Measurements from ENCODE around the gene TUBGCP2. TPM values are rescaled to one million over a fixed set of nuclear protein-coding genes. Genes with fewer than 3 reads are reported as not detected.

Gene TUBGCP2
- total RNA-seq, 1 donor from 2014 or later: 58.6 TPM

- Mint-ChIP-seq H3K27ac (no peak overlapping the region), H3K9me3 (no peaks in the 10 kb centered on the region), H3K4me3 (no peak overlapping the region), H3K4me1 (ENCODE audit: unreplicated experiment) (no peaks in the 10 kb centered on the region), H3K27me3 (peaks cover 4% of the 10 kb centered on the region), H3K36me3 (no peaks in the 10 kb centered on the region)
- no peak for TF ChIP-seq CTCF (conservative IDR thresholded peaks at IDR 0.05)
- no peak for DNase-seq (ENCODE audit: extremely low spot score, unreplicated experiment)
Measured at GRCh38 chr10:133350950-133351329, 42.3 kb upstream of the TUBGCP2 start.

DNA sequence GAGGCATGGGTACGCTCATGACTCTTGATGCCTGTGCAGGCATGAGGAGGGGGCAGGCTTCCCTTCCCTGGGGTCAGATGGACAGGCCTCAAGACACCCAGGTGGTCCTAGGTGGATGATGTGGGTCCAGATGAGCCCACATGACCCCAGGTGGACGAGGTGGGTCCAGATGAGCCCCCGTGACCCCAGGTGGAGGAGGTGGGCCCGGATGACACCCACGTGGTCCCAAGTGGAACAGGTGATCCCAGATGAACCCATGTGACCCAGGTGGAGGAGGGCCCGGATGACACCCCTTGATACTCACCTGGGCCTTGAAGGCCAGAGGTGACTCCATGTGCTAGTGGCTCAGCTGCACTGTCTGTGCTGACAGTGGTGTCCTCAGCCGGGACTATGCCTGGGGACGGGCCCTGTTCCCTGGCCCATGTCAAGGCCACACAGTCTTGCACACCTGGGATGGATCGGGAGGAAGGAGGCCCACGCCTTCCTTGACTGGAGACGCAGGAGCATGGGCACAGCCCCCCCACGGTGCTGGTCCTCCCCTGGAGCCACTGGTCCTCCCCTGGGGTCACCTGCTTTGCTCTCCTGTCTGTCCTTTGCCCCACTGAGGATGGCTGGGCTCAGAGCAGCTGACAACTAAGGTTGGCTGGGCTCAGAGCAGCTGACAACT, 41.7 kb upstream of the TUBGCP2 start:
- no peaks in the 10 kb centered on the region for H3K9me3 Mint-ChIP-seq
- no peak for DNase-seq (ENCODE audit: extremely low spot score, unreplicated experiment)

DNA sequence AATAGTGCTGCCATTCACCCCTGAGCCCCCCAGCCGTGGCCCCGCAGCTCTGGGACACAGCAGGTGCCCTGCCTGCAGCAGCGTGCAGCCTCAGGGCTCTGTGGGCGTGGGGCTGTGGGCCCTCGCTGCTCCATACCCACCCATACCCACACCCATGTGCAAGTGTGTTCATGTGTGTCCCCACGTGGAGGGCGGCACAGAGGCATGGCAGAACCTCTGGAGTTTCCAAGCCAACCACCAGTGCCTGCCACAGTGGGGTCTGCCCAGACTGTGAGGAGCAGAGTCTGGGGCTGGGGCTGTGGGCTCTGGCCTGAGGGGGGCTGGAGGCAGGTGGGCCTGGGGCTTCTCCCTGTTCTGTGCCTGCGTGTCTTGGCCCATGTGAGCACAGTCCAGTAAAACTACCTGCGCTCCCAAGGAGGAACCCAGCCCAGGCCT, 40.9 kb upstream of the TUBGCP2 start:
- peaks cover 9% of the 10 kb centered on the region for H3K27me3 Mint-ChIP-seq
- no peak for DNase-seq (ENCODE audit: extremely low spot score, unreplicated experiment)
- no peak for TF ChIP-seq CTCF (conservative IDR thresholded peaks at IDR 0.05)
- no peaks in the 10 kb centered on the region for H3K4me1 Mint-ChIP-seq (ENCODE audit: unreplicated experiment)
- H3K9me3 Mint-ChIP-seq: no peaks in the 10 kb centered on the region
- H3K27ac Mint-ChIP-seq: no peak overlapping the region
- no peaks in the 10 kb centered on the region for H3K36me3 Mint-ChIP-seq
- no peak overlapping the region for H3K4me3 Mint-ChIP-seq

More for the DNA sequence above, 41.7 kb upstream of the TUBGCP2 start:
- H3K27me3 Mint-ChIP-seq: peaks cover 9% of the 10 kb centered on the region
- no peak for TF ChIP-seq CTCF (conservative IDR thresholded peaks at IDR 0.05)
- H3K36me3 Mint-ChIP-seq: no peaks in the 10 kb centered on the region
- H3K4me1 Mint-ChIP-seq (ENCODE audit: unreplicated experiment): no peaks in the 10 kb centered on the region
- H3K4me3 Mint-ChIP-seq: no peak overlapping the region
- H3K27ac Mint-ChIP-seq: no peak overlapping the region

- H3K36me3 Mint-ChIP-seq: no peaks in the 10 kb centered on the region
- H3K4me3 Mint-ChIP-seq: no peak overlapping the region
- DNase-seq (ENCODE audit: extremely low spot score, unreplicated experiment): no peak
- no peak for TF ChIP-seq CTCF (conservative IDR thresholded peaks at IDR 0.05)
- H3K4me1 Mint-ChIP-seq (ENCODE audit: unreplicated experiment): no peaks in the 10 kb centered on the region
- no peak overlapping the region for H3K27ac Mint-ChIP-seq
- peaks cover 9% of the 10 kb centered on the region for H3K27me3 Mint-ChIP-seq
- no peaks in the 10 kb centered on the region for H3K9me3 Mint-ChIP-seq
Measured at GRCh38 chr10:133349160-133349568, 40.5 kb upstream of the TUBGCP2 start.

GRCh38 chr10:133347710-133348517, 39.2 kb upstream of the TUBGCP2 start:
- DNase-seq (ENCODE audit: extremely low spot score, unreplicated experiment): no peak
- TF ChIP-seq CTCF (conservative IDR thresholded peaks at IDR 0.05): no peak
- Mint-ChIP-seq H3K36me3 (no peaks in the 10 kb centered on the region), H3K4me1 (ENCODE audit: unreplicated experiment) (no peaks in the 10 kb centered on the region), H3K4me3 (no peak overlapping the region), H3K9me3 (no peaks in the 10 kb centered on the region), H3K27ac (no peak overlapping the region), H3K27me3 (peaks cover 15% of the 10 kb centered on the region)
